Erythroblast (primary cell): ENCODE data around the gene SSR4.

Experiments
- GATA1 ChIP-seq: IDR thresholded peaks from 2 replicates; pipeline ENCODE4 v1.6.1; 2011; ENCODE audit warnings: low read depth, mild to moderate bottlenecking, control low read depth, low read length, moderate library complexity
- POLR2A ChIP-seq: IDR thresholded peaks from 2 replicates; pipeline ENCODE4 v1.6.1; 2011; ENCODE audit warnings: mild to moderate bottlenecking, low read length

- TF ChIP-seq POLR2A (peak; percentile 11), GATA1 (no peak)
These were observed 14.4 kb upstream of the SSR4 start for GRCh38 chrX:153779891-153780677.
